Measurements from ENCODE around the gene BAZ1A. TPM values are rescaled to one million over a fixed set of nuclear protein-coding genes. Genes with fewer than 3 reads are reported as not detected.

BAZ1A gene
- total and polyA plus RNA-seq, 4 donors = 4.5 to 44.9 (median 13.3) TPM

GRCh38 chr14:34781242-34781641 is 93.9 kb downstream of the BAZ1A start:
- H3K9ac ChIP-seq (ENCODE audit: low read depth in 1 of 2, low read length in 2 of 2) = no peak overlapping the region
- no peaks in the 10 kb centered on the region for H3K9me3 ChIP-seq (ENCODE audit: control insufficient read depth in 4 of 4, low read length in 3 of 4)
- no peaks in the 10 kb centered on the region for H3K4me1 ChIP-seq (ENCODE audit: control insufficient read depth in 4 of 4, insufficient read depth in 4 of 4, low read length in 3 of 4)
- no peak overlapping the region for H3K4me3 ChIP-seq (ENCODE audit: low read depth in 1 of 3, low read length in 3 of 3)
- H3K36me3 ChIP-seq (ENCODE audit: control insufficient read depth in 4 of 4, insufficient read depth in 3 of 4, low read depth in 1 of 4, low read length in 3 of 4) = peaks cover 2 to 20% (median 13%) of the 10 kb centered on the region in 4 donors
- WGBS = 90% methylated on average over 1 of the region's 1 CpG
- DNase-seq (ENCODE audit: low spot score) = no peak
- H3K27ac ChIP-seq (ENCODE audit: low read depth in 1 of 2, low read length in 2 of 2) = no peak overlapping the region
- TF ChIP-seq MAX (IDR thresholded peaks at IDR 0.05) (no peak), FOXA2 (IDR thresholded peaks at IDR 0.05) (no peak), ZBTB33 (IDR thresholded peaks at IDR 0.05) (no peak)
- H3K27me3 ChIP-seq (ENCODE audit: control insufficient read depth in 4 of 4, insufficient read depth in 4 of 4, low read length in 3 of 4) = no peaks in the 10 kb centered on the region

- TF ChIP-seq ZBTB33 (IDR thresholded peaks at IDR 0.05) (no peak), FOXA2 (IDR thresholded peaks at IDR 0.05) (no peak), HNF4G (IDR thresholded peaks at IDR 0.05) (no peak), JUND (IDR thresholded peaks at IDR 0.05) (no peak), YY1 (IDR thresholded peaks at IDR 0.05) (no peak), TAF1 (conservative IDR thresholded peaks at IDR 0.05) (no peak), SP1 (IDR thresholded peaks at IDR 0.05) (no peak), FOXA1 (IDR thresholded peaks at IDR 0.05) (no peak), RXRA (IDR thresholded peaks at IDR 0.05) (no peak), RAD21 (IDR thresholded peaks at IDR 0.05) (no peak), CTCF (IDR thresholded peaks at IDR 0.05; ENCODE audit: low read depth, low read length, missing input control) (no peak), MAX (IDR thresholded peaks at IDR 0.05) (no peak), ATF3 (IDR thresholded peaks at IDR 0.05) (no peak), HNF4A (conservative IDR thresholded peaks at IDR 0.05) (no peak), NR2F2 (IDR thresholded peaks at IDR 0.05) (no peak), EGR1 (IDR thresholded peaks at IDR 0.05; ENCODE audit: low read depth in 2 of 2) (no peak)
- TF ChIP-seq, protein P1, sequence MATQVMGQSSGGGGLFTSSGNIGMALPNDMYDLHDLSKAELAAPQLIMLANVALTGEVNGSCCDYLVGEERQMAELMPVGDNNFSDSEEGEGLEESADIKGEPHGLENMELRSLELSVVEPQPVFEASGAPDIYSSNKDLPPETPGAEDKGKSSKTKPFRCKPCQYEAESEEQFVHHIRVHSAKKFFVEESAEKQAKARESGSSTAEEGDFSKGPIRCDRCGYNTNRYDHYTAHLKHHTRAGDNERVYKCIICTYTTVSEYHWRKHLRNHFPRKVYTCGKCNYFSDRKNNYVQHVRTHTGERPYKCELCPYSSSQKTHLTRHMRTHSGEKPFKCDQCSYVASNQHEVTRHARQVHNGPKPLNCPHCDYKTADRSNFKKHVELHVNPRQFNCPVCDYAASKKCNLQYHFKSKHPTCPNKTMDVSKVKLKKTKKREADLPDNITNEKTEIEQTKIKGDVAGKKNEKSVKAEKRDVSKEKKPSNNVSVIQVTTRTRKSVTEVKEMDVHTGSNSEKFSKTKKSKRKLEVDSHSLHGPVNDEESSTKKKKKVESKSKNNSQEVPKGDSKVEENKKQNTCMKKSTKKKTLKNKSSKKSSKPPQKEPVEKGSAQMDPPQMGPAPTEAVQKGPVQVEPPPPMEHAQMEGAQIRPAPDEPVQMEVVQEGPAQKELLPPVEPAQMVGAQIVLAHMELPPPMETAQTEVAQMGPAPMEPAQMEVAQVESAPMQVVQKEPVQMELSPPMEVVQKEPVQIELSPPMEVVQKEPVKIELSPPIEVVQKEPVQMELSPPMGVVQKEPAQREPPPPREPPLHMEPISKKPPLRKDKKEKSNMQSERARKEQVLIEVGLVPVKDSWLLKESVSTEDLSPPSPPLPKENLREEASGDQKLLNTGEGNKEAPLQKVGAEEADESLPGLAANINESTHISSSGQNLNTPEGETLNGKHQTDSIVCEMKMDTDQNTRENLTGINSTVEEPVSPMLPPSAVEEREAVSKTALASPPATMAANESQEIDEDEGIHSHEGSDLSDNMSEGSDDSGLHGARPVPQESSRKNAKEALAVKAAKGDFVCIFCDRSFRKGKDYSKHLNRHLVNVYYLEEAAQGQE (IDR thresholded peaks at IDR 0.05) = no peak
- H3K27ac ChIP-seq (ENCODE audit: low read depth in 1 of 2, low read length in 2 of 2) = no peak overlapping the region
- peaks cover 0 to under 1% (median 0%) of the 10 kb centered on the region in 4 donors for H3K4me1 ChIP-seq (ENCODE audit: control insufficient read depth in 4 of 4, insufficient read depth in 4 of 4, low read length in 3 of 4)
These were observed 94.5 kb downstream of the BAZ1A start for GRCh38 chr14:34780646-34781045.

More at GRCh38 chr14:34780646-34781045, 94.5 kb downstream of the BAZ1A start:
- no peak overlapping the region for H3K9ac ChIP-seq (ENCODE audit: low read depth in 1 of 2, low read length in 2 of 2)
- no peaks in the 10 kb centered on the region for H3K27me3 ChIP-seq (ENCODE audit: control insufficient read depth in 4 of 4, insufficient read depth in 4 of 4, low read length in 3 of 4)
- H3K36me3 ChIP-seq (ENCODE audit: control insufficient read depth in 4 of 4, insufficient read depth in 3 of 4, low read depth in 1 of 4, low read length in 3 of 4) = peaks cover 1 to 20% (median 12%) of the 10 kb centered on the region in 4 donors
- no peak for DNase-seq (ENCODE audit: low spot score)
- H3K4me3 ChIP-seq (ENCODE audit: low read depth in 1 of 3, low read length in 3 of 3) = no peak overlapping the region
- no peaks in the 10 kb centered on the region for H3K9me3 ChIP-seq (ENCODE audit: control insufficient read depth in 4 of 4, low read length in 3 of 4)

Measured in liver (tissue), 9 donors.